NCI-H2227 treated with DMSO at 0.1 percent for 48 hours (cell line): ENCODE measurements around the gene PTGES.
A peak's percentile ranks its signal among the peaks of the same experiment; 100 is the strongest.

Source experiments
- DNase-seq: peaks from one replicate; lab custom pipeline; 2025; lab: John Stamatoyannopoulos, UW

Gene PTGES

DNA sequence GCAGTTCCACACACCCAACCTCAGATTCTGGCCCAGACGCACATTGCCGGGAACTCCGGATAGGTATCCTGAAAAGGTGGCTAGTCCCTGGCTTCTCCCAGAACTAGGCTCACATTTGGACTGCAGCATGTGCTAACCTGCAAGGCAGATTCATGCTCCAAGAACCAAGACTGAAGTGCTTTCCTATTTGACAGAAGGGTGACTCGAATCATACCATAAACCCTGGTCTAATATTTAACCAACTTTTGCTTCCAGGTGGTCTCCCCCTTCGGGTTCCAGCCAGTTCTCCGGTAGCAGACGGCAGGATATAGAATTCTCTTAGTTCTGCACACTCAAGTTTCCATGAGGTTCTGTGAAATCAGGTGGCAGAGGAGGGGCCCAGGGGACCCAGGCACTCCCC lies 7.6 kb downstream of the PTGES start:
- no peak for DNase-seq

DNA sequence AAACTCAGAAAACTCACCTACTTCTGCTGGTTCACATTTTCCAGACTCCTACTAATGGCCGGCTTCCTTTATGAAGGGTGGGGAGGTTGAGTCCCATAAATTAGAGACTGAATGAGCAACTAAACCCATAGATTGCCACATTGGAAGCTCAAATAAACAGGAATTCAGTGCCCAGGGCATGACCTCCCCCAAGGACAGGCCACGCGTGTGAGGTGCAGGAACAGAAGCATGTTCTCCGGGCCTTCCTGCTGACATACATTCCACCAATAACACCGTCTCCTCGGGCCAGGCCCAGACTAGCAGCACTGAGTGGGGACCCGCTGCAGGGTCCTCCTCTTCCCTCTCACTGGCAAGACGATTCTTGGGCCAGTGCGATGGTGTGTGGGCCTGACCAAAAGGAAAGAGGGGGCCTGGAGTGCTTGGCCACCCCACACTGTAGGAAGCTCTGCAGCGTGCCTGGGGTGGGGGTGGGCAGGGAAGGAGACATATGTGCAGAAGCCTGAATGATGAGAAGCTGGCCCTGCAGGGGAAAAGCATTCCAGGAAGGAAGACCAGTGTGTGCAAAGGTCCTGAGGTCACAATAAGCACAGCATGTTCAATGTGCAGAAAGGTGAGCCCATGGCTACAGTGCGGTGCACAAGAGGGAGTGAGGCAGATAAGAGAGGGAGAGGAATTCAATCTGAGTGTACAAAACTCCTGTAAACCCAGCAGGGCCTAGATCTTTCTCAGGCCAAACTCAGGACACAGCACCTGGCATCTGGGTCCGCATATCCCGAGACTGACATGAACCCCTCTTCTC lies 12.0 kb downstream of the PTGES start:
- no peak for DNase-seq

DNA sequence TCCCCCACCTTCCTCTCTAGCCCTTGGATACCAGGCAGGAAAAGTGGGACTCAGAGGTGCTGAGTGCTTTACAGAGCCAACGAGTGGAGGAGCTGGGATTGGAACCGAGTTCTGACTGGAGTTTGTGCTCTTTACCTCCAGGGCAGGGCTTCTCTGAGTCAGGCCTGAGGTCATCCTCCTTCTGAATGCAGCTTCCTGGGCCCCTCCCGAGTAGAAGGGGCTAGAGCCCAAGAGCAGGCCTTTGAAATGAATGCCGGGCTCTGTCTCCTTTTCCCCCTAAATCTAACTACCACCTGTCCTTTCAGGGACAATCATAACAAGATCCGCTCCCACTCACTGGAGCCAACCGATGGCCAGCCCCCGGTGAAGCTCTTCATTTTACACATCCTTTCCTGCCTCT lies 12.7 kb downstream of the PTGES start:
- no peak for DNase-seq

DNA sequence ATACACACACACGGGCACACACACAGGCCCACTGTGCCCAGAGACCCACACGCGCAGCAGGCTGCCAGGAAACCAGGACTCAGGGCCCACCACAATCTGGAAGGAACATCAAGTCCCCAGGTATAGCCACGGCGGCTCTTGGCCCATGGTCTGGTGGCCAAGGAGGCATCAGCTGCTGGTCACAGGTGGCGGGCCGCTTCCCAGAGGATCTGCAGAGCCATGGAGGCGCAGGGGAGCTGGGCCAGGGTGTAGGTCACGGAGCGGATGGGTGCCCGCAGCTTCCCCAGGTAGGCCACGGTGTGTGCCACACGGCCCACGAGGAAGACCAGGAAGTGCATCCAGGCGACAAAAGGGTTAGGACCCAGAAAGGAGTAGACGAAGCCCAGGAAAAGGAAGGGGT lies 13.4 kb downstream of the PTGES start:
- DNase-seq, result no peak

DNA sequence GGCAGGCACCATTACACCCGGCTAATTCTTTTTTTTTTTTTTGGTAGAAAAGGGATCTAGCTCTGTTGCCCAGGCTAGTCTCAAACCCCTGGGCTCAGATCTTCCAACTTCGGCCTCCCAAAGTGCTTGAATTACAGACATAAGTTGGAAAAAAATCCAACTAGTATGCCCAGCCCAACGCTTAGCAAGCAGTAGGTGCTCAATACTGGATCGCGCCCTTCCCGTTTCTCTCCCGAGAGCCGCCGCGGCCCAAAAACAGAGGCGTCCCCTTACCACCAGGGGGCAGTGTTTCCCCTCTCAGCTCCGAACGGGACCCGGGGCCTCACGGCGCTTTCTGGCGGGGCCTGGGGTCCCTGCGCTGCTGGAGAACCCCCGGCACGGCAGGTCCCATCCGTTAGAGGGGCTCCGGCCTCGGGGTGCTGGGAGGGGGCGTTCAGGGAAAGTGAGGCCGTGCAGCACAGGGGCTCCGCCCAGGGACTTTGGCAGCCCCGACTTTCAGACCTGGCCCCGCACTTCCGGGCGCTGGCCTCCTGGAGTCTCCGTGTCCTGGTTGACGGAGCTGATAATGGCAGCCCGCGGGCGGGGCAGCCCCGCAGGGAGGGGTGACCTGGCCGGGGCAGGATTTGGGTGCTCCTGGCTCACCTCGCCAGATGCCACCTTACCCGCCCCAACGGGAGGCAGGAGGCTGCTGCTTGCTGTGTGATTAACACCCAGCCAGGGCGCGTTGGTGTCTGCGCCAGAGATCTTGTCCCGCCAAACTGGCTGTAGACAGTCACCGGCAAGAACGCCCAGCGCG lies 15.2 kb downstream of the PTGES start:
- peak; percentile 39 for DNase-seq

DNA sequence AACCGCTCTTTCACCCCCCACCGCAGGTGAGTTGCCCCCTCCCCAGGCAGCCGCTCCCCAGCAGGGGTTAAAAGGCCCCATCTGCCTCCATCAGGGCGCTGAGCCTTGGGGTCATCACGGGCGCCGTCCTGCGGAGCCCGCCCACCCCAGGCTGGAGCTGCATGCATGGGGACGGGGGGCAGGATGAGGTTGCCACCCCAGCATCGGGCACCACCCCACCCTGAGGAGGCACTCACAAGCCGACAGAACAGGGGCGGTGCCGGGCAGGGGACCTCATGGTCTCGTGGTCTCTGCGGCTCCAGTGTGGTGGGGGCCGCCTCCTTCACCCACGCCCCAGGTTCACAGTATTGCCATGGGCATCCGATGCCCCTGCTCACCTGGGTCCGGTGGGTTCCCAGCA lies 16.5 kb downstream of the PTGES start:
- no peak for DNase-seq

DNA sequence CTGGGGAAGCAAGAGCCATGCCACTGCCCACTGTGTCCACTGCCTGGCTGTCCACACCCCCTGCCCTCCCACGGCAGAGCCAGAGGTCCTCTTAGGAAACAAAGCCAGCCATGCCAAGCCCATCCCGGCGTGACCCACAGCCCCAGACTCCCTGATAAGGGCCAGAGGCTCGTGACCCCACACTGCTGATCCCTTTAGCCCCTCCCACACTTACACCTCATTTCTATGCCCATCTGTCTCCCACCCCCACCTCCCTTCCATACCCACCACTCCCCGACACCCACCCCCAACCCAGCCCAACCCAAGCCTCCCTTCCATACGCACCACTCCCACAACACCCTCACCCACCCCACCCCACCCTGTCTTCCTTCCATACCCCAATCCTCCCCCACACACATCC lies 17.3 kb downstream of the PTGES start:
- DNase-seq, result no peak

DNA sequence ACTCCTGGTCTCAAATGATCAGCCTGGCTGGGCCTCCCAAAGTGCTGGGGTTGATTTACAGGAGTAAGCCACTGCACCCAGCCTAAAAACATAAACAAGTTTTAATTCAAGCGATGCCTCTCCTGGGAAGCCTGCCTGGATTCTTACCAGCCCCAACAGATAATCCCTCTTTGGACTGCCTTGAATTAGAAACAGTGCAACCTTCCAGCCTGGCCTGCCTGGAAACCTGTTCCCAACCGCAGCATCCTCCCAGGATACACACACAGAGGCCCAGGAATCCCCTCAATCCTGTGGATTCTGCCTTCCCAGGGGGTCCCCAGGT lies 19.2 kb downstream of the PTGES start:
- DNase-seq, result no peak

DNA sequence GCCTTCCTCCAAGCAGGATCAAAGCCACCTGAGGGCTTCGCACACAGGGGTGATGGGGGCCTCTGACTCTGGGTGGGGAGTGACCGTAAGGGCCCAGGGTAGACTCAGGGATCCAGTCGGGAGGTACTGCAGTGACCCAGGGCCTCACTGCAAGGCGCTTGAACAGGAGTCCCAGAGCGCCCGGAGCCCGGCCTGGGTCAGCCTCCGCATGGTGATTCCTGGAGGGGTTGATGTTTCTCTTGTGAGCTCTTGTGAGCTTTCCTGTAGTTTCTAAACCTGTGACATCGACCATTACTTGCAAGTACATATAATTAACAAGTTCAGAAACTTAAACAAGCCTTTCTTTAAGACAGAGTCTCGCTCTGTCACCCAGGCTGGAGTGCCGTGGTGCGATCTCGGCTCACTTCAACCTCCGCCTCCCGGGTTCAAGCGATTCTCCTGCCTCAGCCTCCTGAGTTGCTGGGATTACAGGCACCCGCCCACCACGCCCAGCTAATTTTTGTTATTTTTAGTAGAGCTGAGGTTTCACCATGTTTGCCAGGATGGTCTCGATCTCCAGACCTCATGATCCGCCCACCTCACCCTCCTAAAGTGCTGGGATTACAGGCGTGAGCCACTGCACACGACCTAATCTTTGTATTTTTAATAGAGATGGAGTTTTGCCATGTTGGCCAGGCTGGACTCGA lies 19.8 kb downstream of the PTGES start:
- DNase-seq, result no peak

DNA sequence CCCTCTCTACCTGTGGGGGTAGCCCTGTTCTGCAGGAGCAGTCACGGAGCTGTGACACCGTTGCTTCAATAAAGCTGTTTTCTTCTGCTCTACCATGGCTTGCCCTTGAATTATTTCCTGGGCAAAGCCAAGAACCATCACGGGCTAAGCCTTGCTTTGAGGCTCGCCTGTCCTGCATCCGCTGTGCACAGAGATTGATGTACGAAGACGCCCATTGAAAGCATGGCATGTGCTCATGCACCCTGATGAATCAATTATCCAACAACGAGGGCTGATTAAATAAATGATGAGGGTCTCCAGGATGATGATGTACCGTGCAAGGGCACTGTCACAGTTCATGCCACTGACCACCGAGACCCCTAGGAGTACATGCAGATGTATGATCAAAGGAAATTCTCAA lies 20.7 kb downstream of the PTGES start:
- DNase-seq, result no peak

DNA sequence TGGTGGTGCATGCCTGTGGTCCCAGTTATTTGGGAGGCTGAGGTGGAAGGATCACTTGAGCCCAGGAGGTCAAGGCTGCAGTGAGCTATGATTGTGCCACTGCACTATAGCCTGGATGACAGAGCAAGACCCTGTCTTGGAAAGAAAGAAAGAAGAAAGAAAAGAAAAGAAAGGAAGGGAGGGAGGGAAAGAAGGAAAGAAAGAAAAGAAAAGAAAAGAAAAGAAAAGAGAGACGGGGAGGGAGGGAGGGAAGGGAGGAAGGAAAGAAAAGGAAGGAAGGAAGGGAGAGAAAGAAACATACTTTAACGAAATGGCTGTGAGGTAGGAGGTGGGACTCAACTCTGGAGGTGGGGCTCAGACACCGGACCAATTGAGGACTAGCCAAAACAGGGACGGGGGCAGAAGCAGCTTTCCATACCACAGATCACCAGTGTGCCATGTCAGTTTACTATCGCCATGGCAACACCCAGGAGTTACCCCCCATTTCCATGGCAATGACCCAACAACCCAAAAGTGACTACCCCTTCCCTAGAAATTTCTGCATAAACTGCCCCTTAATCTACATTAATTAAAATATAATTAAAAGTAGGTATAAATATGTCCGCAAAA lies 21.3 kb downstream of the PTGES start:
- no peak for DNase-seq

DNA sequence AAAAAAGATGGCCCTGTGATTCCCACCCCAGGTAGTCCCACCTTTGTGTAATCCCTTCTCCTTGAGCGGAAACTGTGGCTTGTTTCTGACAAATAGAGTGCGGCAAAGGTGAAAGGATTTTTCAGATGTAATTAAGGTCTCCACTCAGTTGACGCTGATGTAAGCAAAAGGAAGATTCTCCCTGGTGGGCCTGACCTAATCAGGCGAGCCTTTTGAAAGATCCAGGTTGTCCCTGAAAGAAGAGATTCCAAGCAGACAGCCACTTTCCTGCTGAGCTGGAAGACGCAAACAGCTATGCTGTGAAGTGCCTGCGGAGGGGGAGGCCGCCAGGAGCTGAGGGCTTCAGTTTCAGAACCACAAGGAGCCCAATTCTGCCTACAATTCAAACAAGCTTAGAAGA lies 24.1 kb downstream of the PTGES start:
- no peak for DNase-seq

DNA sequence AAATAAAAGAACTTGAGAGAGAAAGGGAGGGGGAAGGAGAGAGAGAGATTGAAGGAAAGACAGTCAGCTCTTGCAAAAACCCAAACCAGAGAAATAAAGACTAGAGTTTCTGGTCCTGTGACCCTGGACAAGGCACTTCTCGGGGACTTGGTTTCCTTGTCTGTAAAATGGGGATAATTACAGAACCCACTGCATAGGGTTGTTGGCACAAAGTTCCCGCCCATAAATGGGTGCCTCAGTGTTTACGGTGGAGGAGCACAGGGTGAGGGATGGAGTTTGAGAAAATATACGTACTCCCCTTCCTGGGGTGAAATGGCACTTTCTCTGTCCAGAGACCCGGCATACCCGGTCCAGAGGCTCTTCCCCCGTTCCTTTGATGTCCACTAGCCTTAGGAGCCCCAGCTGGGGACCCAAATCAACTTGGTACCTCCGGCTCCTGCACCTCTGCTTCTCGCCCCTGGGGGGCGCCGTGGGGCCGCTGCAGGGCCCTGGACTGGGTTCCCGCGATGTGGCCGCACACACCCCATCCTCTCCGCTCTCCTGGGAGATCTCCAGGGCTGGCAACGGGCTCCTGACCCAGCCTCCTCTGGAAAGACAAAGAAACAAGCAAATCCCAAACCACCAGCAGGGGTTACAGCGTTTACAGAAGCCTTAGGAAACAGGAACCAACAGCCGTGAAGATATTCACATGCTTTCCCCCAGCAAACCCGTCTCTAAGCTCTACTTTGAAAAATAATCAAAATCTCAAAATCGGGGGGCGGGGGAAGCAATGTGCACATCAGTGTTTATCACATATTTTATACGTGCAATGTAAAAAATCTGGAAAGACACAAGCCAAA lies 26.3 kb downstream of the PTGES start:
- DNase-seq, result peak; percentile 61

DNA sequence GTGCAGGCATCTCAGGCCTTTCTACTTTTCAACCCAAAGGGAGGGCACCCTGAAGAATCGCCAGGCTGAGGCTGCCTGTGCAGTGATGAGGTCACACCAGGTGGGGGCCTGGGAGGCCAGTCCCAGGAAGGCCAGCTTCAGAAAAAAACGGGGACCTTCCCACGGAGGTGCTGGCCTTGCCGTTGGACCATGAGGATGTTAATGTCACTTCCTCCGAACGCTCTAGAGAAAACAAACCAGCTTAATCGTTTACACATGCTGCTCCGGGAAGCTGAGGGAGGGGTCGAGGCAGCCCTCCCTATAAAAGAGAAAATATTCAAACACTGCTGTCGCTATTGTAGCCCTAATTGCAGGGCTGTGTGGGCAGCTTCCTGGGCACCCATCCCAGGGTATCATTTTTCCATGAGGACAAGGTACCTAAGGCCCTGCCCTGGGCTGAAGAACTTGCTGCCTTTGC lies 27.0 kb downstream of the PTGES start:
- DNase-seq, result no peak

DNA sequence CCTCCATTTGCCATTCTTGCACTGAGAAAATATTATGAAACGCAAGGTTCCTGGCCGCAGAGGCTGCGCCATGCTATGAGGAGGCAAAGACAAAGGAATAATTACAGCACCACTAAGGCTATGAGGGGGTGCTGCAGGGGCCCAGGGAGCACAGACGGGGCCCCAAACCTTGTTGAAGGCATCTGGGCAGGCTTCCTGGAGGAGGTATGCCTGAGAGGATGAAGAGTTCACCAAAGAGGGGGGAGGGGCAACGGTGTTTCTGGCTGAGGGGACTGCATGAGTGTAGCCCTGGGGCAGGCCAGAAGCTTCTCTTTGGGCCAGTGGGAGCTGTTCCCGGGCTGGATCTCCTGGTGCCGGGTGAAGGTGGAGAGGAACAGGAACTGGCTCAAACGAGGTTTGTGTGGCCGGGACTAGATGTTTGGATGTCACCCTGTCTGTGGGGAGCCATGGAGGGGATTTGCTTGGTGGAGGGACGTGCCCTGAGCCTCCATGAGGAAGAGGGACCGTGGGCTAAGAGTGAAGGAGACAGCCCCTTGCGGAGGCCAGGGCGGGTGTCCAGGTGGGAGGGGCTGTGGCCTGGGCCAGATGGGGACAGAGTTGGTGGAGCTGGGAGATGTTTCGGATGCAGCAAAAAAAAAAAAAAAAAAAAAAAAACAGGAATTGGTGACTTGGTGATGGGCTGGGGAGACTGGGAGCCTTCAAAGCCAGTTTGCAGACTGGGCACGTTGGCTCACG lies 28.2 kb downstream of the PTGES start:
- no peak for DNase-seq

DNA sequence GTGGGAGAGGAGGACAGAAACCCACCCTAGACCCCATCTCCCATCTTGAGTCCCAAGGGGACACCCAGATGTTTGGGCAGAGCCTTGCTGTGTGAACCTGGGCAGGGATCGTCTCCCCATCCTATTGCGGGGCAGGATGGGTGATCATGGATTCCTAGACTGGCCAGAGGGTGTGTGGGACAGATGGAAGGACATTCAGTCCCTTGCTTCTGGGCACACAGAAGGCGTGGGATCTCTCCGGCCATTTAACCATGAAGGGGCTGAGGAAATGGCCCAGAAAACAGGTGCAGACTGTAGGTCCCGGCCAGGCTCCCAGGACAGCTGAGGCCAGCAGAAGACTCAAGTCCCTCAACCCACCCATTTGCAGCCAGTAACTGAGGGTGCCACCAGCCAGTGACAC lies 29.9 kb downstream of the PTGES start:
- no peak for DNase-seq

DNA sequence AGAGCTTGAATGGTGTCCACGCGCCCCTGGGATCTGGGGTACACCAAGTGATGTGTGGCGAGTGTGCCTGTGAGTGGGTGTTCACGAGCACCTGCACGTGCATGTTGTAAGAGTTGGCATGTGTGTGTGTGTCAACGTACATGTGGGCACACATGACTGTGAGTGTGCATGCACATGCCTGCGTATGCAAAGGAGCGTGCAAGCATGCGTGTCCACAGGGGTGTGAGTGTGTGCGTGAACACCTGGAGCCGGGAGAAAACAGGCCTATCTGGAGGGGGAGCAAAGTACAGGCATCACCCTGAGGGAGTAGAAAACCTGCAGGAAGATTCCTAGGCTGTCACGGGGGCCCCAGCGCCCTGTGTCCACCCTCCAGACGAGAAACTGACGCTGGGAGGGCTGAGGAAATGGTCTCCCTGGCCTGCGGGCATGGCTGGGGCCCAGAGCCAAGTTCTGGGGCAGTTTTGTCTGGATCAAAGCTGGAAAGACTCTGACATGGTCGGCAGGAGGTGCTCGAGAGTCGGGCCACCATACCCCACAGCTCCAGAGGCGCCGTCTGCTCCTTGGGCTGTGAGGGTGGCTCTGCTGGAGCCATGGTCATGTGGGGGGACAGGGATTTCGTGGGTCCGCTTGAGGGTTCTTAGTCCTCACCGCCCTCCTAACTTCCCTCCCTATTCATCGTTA lies 31.8 kb downstream of the PTGES start:
- no peak for DNase-seq

DNA sequence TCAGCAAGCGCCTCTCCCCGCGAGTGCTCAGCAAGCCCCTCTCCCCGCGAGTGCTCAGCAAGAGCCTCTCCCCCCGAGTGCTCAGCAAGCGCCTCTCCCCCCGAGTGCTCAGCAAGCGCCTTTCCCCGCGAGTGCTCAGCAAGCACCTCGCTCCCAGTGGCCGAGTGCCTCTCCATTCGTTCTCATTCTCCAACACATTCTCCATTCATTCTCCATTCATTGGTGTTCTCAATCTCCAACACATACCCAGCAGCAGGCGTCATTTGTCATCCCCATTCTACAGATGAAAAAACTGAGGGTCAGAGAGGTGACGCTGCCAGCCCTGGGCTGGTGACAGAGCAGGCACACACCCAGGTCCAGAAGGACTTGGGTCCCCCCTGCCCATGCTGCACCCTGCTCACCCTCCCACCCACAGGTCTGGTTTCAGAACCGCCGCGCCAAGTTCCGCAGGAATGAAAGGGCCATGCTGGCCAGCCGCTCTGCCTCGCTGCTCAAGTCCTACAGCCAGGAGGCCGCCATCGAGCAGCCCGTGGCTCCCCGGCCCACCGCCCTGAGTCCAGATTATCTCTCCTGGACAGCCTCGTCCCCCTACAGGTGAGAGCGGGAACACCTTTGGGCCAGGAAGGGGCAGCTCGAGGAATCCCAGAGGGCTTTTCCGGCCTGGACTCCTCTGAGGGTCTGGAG lies 32.5 kb downstream of the PTGES start:
- no peak for DNase-seq

DNA sequence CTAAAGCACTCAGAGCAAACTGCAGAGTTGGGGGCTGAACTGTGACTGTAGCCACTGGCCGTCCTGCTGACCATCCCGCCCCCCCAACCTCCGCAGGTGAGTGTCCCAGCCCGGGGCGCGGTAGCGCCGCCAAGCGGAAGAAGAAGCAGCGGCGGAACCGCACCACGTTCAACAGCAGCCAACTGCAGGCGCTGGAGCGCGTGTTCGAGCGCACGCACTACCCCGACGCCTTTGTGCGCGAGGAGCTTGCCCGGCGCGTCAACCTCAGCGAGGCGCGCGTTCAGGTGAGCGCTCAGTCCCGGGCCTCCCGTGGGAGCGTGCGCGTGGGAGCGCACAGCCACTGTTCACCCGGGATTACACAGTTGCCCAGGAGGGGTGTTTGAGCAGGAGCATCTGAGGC lies 33.7 kb downstream of the PTGES start:
- no peak for DNase-seq

DNA sequence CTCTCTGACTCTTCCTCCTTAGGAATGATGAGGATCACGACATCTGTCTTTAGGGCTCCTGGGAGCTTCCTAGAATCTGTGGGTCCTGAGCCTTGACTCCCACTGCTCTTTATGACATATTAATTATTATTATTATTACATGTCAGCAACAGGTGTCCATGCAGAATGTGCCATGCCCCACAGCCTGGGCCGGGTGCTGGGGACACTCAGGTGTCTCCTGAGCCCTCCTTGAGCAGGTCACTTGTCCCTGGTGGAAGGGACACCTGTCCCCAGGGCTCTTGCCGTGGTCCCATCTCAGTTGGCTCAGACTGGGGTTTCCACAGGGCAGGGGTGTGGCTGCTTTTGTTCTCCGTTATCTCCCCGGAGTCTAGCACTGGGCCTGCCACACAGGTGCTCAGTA lies 34.2 kb downstream of the PTGES start:
- no peak for DNase-seq
